DOHH2 (cell line): ENCODE results near the gene GAK.

Source experiments
- H3F3A ChIP-seq: fragments of 200-600 bp; sonication (generic), shearing (Covaris generic); 2 replicates; pipeline ENCODE4 v1.6.0; 2016; ENCODE audit warnings: antibody characterized with exemption, mild to moderate bottlenecking; ENCODE audit not compliant: control insufficient read depth, insufficient read depth
- H3K27ac ChIP-seq: fragments of 200-600 bp; sonication (generic); 2 replicates; pipeline ENCODE4 v1.5.1; 2014; ENCODE audit warnings: low read depth, mild to moderate bottlenecking, low read length, moderate library complexity
- H3K27me3 ChIP-seq: fragments of 200-600 bp; sonication (generic); 2 replicates; pipeline ENCODE4 v1.6.1; 2014; ENCODE audit warnings: mild to moderate bottlenecking, low read length, mixed read lengths; ENCODE audit not compliant: control insufficient read depth
- H3K36me3 ChIP-seq: fragments of 200-600 bp; sonication (generic); 2 replicates; pipeline ENCODE4 v1.6.1; 2014; ENCODE audit warnings: mild to moderate bottlenecking, low read length, moderate library complexity, mixed read lengths; ENCODE audit not compliant: control insufficient read depth
- H3K4me1 ChIP-seq: fragments of 200-600 bp; sonication (generic); 2 replicates; pipeline ENCODE4 v1.6.1; 2014; ENCODE audit warnings: mild to moderate bottlenecking, low read length, mixed read lengths; ENCODE audit not compliant: control insufficient read depth
- H3K4me2 ChIP-seq: fragments of 200-600 bp; sonication (generic); 2 replicates; pipeline ENCODE4 v1.6.0; 2014; ENCODE audit warnings: mild to moderate bottlenecking, low read length, moderate library complexity
- H3K4me3 ChIP-seq: fragments of 200-600 bp; sonication (generic); 2 replicates; pipeline ENCODE4 v1.5.1; 2014; ENCODE audit warnings: mild to moderate bottlenecking, low read length, mixed read lengths
- H3K79me2 ChIP-seq: fragments of 200-600 bp; sonication (generic); 2 replicates; pipeline ENCODE4 v1.6.1; 2014; ENCODE audit warnings: mild to moderate bottlenecking, low read length, mixed read lengths; ENCODE audit not compliant: control insufficient read depth
- H3K9me2 ChIP-seq: fragments of 200-600 bp; sonication (generic); replicated peaks from 2 replicates; pipeline ENCODE4 v1.6.1; 2014; ENCODE audit warnings: mild to moderate bottlenecking, low read length, mixed read lengths; ENCODE audit not compliant: control insufficient read depth
- H3K9me3 ChIP-seq: fragments of 200-600 bp; sonication (generic); 2 replicates; pipeline ENCODE4 v1.6.1; 2014; ENCODE audit warnings: antibody characterized with exemption, low read length, mixed read lengths; ENCODE audit not compliant: control insufficient read depth, insufficient read depth
- H4K20me1 ChIP-seq: fragments of 200-600 bp; sonication (generic); 2 replicates; pipeline ENCODE4 v1.6.0; 2014; ENCODE audit warnings: low read depth, mild to moderate bottlenecking, antibody characterized with exemption, low read length, moderate library complexity; ENCODE audit not compliant: control insufficient read depth, insufficient read depth
- EZH2phosphoT487 ChIP-seq: fragments of 200-600 bp; sonication (generic); IDR thresholded peaks from 2 replicates; pipeline ENCODE4 v1.6.1; 2017; ENCODE audit warnings: borderline replicate concordance, mild to moderate bottlenecking, antibody characterized with exemption, low read length, moderate library complexity, mixed read lengths
- TF ChIP-seq, protein P1 (sequence below): fragments of 200-600 bp; sonication (generic); IDR thresholded peaks from one replicate; pipeline ENCODE4 v1.5.1; 2014; ENCODE audit warnings: antibody characterized with exemption, mild to moderate bottlenecking, low read depth, low read length; ENCODE audit not compliant: poor library complexity, severe bottlenecking

GAK gene

DNA sequence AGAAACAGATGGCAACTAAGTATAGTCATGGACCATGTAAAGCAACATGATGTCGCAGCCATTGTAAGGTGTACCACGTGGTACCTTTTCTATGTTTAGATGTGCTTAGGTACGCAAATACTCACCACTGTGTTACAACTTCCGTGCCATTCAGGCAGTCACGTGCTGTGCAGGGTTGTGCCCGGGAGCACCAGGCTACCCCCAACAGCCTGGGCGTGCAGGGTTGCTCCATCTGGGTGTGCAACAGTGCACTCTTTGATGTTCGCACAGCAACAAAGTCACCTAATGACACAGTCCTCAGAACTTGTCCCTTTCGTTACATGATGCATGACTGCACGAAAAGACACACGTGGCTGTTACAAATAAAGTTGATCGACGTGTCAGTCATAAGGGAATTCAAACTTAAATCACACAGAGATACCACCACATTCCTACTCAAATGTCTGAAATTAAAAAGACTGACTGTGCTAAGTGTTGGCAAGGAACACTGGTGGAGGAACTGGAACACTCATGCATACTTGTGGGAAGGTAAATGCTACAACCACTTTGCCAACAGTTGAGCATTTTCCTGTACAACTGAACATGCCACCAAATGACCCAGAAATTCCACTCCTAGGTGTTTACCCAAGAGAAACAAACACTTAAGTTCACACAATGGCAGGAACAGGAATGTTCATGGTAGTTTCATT, 130.5 kb downstream of the GAK start:
- Histone ChIP-seq H3K79me2 (no peaks in the 10 kb centered on the region), H3K27me3 (no peaks in the 10 kb centered on the region), H3K9me2 (no peaks in the 10 kb centered on the region), H3K36me3 (0 out of 2 replicates have a peak, but pooled peaks cover 3% of the 10 kb centered on the region), H3K4me3 (peak overlapping the region; percentile 42), H3F3A (peaks cover 19% of the 10 kb centered on the region), H3K4me2 (peak overlapping the region; percentile 57), H3K9me3 (peaks cover 16% of the 10 kb centered on the region), H3K4me1 (peaks cover 56% of the 10 kb centered on the region), H4K20me1 (no peaks in the 10 kb centered on the region), H3K27ac (peak overlapping the region; percentile 72)
- TF ChIP-seq EZH2phosphoT487 = no peak
- TF ChIP-seq, protein P1, sequence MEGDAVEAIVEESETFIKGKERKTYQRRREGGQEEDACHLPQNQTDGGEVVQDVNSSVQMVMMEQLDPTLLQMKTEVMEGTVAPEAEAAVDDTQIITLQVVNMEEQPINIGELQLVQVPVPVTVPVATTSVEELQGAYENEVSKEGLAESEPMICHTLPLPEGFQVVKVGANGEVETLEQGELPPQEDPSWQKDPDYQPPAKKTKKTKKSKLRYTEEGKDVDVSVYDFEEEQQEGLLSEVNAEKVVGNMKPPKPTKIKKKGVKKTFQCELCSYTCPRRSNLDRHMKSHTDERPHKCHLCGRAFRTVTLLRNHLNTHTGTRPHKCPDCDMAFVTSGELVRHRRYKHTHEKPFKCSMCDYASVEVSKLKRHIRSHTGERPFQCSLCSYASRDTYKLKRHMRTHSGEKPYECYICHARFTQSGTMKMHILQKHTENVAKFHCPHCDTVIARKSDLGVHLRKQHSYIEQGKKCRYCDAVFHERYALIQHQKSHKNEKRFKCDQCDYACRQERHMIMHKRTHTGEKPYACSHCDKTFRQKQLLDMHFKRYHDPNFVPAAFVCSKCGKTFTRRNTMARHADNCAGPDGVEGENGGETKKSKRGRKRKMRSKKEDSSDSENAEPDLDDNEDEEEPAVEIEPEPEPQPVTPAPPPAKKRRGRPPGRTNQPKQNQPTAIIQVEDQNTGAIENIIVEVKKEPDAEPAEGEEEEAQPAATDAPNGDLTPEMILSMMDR = no peak
